Hippocampal formation (tissue), 2 donors: ENCODE measurements around the gene SPECC1.
"Not testable (repeated sequence)": the region's sequence is repeated elsewhere in the genome, so short reads cannot be mapped to it uniquely, and the experiment has no call there.

Experiments
- DNase-seq, 2 donors: peaks; one replicate each; lab custom pipeline; 2025; lab: John Stamatoyannopoulos, UW

The SPECC1 gene

DNA sequence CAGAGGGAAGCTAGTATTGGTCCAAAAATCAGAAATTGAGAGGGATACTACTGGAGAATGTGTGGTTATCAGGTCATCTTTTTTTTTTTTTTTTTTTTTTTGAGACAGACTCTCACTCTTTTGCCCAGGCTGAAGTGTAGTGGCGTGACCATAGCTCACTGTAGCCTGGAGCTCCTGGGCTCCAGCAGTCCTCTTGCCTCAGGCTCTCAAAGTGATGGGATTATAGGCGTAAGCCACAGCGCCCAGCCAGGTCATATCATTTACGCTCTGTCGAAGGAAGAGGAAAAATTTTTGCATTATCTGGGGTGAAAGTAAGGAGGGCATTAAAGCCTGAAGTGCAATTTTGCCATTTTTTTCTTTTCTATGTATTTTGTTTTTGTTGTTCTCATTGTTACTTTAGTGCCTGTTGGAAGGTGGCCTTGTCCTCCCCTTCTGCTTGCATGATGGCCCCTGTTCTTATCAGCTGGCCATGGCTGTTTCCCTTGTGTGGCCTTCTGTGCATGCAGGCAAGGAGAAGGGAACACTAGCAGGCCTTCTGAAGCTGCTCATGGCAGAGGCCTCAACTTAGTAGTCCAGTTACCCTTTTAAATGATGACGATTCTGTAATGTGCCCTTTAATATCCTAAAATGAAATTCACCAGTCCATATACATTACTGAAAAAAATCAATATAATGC, 118.3 kb downstream of the SPECC1 start:
- DNase-seq: no peak

GRCh38 chr17:20128036-20128667, 119.0 kb downstream of the SPECC1 start:
- no peak for DNase-seq

GRCh38 chr17:20133517-20133916, 124.4 kb downstream of the SPECC1 start:
- no peak for DNase-seq

DNA sequence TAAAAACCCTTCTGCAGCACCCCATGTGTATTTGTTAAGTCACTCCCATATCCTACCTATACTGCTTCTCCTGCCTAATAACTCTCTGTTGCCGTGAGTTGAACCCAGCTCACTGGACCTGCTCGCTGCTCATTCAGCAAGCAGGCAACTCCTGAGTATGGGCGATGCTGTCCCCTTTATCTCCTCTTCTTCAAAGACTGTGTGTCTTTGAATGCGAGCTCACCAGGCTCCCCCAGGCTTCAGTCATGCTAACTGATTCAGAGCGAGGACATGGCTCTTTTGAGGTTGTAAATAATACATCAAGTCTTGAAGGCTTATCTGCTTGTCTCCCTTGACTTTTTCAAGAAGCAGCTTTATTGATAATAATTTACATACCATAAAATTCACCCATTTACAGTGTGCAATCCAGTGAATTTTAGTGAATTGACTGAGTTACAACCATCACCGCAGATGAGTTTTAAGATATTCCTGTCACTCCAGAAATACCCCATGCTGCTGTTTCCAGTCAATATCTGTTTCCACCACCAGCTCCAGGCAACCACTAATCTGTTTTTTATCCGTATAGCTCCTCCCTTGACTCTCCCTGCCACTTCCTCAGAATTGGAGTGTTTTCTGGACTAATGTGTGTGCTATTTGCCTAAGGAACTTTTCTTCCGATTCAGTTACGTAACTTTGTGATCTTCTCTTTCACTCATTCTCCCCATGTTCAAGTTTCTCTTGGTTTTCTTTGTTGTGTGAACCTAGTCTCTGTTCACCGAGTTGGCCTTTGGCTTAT, 132.2 kb downstream of the SPECC1 start:
- DNase-seq: no peak

- DNase-seq: no peak
Observed at GRCh38 chr17:20142268-20142667, 133.1 kb downstream of the SPECC1 start.

DNA sequence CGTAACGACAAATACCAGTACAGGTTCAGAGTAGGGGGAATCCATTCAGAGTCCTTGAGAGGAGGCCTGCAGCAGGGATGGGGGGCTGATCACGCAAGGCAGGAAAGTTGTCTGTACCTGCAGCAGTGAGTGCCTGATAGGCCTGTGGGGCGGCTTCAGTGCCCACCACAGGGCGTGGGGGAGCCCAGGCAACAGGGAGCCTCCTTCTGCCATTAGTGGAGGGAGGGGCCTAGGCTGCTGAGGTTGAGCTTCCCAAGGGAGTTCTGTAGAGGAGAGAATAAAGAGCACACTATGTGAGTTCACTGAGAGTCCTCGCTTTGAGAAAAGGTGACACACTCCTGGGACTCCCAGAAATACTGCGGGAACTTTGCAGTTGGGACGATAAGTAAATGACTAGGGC, 134.6 kb downstream of the SPECC1 start:
- DNase-seq: no peak

- no peak for DNase-seq
Observed at GRCh38 chr17:20145567-20145966, 136.4 kb downstream of the SPECC1 start.

- DNase-seq: no peak
Observed at GRCh38 chr17:20149251-20149650, 140.1 kb downstream of the SPECC1 start.

- no peak for DNase-seq
Observed at GRCh38 chr17:20151174-20151573, 142.0 kb downstream of the SPECC1 start.

DNA sequence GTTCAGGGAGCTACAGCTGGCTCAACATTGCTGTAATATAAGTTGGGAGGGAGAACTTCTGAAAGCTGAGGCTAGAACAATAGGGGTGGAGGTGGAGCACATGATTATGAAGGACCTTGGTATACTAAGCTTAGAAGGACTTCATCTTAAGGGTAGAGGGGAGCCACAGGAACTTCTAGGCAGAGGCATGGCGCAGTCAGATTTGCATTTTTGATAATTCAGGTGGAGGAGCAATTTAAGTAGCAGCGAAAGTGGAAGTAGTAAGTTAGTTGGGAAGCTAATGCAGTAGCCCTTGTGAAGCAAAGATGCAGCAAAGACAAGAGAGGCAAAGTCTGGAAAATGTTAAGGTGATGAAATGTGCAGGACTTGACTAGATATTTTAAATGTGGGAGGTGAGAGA, 144.1 kb downstream of the SPECC1 start:
- DNase-seq: no peak

GRCh38 chr17:20154286-20155000, 145.3 kb downstream of the SPECC1 start:
- DNase-seq: no peak

- DNase-seq: peak; percentile 90 to 95
Observed at GRCh38 chr17:20155258-20156195, 146.4 kb downstream of the SPECC1 start.

- no peak for DNase-seq
Observed at GRCh38 chr17:20156196-20157000, 147.2 kb downstream of the SPECC1 start.

- no peak for DNase-seq
Observed at GRCh38 chr17:20157001-20157310, 147.8 kb downstream of the SPECC1 start.

DNA sequence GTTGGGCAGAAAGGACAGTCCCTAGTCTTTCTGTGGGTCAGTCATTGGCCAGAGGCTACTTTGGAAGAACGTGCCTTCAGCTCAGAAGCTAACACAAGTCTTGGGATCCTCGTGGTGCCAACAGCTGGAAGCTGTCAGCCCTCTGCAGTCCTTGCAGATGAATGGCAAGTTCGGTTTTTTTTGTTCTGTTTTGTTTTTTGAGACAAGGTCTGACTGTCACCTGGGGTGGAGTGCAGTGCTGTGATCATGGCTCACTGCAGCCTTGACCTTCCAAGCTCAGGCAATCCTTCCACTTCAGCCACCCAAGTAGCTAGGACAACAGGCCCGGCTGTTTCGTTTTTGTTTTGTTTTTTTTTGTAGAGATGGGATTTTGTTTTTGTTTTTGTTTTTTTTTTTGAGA, 149.4 kb downstream of the SPECC1 start:
- DNase-seq: no peak

- DNase-seq: no peak
Observed at GRCh38 chr17:20159406-20160069, 150.4 kb downstream of the SPECC1 start.

DNA sequence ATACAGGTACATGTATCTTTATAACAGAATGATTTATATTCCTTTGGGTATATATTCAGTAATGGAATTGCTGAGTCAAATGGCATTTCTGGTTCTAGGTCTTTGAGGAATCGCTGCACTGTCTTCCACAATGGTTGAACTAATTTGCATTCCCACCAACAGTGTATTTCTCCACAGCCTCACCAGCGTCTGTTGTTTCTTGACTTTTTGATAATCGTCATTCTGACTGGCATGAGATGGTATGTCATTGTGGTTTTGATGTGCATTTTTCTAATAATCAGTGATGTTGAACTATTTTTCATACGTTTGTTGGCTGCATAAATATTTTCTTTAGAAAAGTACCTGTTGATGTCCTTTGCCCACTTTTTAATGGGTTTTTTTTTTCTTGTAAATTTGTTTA, 156.4 kb downstream of the SPECC1 start:
- DNase-seq: not testable (repeated sequence)

- no peak for DNase-seq
Observed at GRCh38 chr17:20170085-20170484, 160.9 kb downstream of the SPECC1 start.

DNA sequence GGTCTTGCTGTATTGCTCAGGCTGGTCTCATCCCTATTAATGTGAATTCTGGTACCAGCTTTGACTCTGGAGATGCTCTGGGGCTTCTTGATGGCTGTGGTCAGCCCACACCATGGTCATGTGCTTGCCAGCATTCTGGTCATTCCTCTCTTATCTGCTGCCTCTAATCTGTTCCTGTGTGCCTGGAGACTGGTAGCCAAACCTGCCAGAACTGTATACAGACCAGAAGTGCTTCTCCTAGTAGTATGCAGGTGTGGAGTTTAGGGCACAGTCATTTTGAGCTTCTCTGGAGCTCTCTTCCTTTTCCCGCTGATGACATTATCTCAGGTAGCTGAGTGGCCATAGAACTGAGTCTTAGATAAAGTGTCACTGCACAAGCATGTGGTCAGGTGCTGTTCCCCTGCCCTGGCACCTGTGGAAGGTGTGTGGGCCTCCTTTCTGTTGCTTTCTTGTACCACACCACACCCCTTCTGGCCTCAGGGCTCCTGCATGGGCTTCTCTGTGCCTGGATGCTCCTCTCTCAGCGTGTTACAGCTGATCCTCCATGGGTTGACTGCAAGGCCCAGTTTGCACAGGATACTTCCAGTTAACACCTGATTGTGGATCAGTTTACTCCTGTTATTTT, 162.7 kb downstream of the SPECC1 start:
- DNase-seq: no peak

- no peak for DNase-seq
Observed at GRCh38 chr17:20172376-20172775, 163.2 kb downstream of the SPECC1 start.
